Smooth muscle cell (in vitro differentiated cells): ENCODE measurements around the gene GRID1. TPM values are rescaled to one million over a fixed set of nuclear protein-coding genes. Genes with fewer than 3 reads are reported as not detected.

Source experiments
- DNase-seq: peaks from one replicate; lab custom pipeline; 2025; ENCODE audit not compliant: unreplicated experiment; lab: John Stamatoyannopoulos, UW
- H2AFZ ChIP-seq: fragments of 200-600 bp; sonication (generic); 2 replicates; pipeline ENCODE4 v1.6.0; 2016; ENCODE audit warnings: antibody characterized with exemption, low read depth, mild to moderate bottlenecking
- H3F3A ChIP-seq: fragments of 200-600 bp; sonication (generic); 2 replicates; pipeline ENCODE4 v1.6.0; 2017; ENCODE audit warnings: antibody characterized with exemption, low read depth
- H3K27ac ChIP-seq: fragments of 200-600 bp; sonication (generic); 2 replicates; pipeline ENCODE4 v1.5.1; 2016; ENCODE audit warnings: low read depth, mild to moderate bottlenecking
- H3K27me3 ChIP-seq: fragments of 200-600 bp; sonication (generic); 2 replicates; pipeline ENCODE4 v1.6.1; 2016; ENCODE audit warnings: low read depth, mild to moderate bottlenecking
- H3K36me3 ChIP-seq: fragments of 200-600 bp; sonication (generic); 2 replicates; pipeline ENCODE4 v1.5.1; 2016; ENCODE audit warnings: low read depth
- H3K4me1 ChIP-seq: fragments of 200-600 bp; sonication (generic); 2 replicates; pipeline ENCODE4 v1.5.1; 2016; ENCODE audit warnings: low read depth
- H3K4me2 ChIP-seq: fragments of 200-600 bp; sonication (generic); 2 replicates; pipeline ENCODE4 v1.6.0; 2016; ENCODE audit warnings: mild to moderate bottlenecking
- H3K4me3 ChIP-seq: fragments of 200-600 bp; sonication (generic); 2 replicates; pipeline ENCODE4 v1.5.1; 2016; ENCODE audit warnings: mild to moderate bottlenecking
- H3K79me2 ChIP-seq: fragments of 200-600 bp; sonication (generic); 2 replicates; pipeline ENCODE4 v1.6.0; 2016; ENCODE audit warnings: low read depth, mild to moderate bottlenecking
- H3K9ac ChIP-seq: fragments of 200-600 bp; sonication (generic); 2 replicates; pipeline ENCODE4 v1.6.0; 2016; ENCODE audit warnings: low read depth
- H3K9me3 ChIP-seq: fragments of 200-600 bp; sonication (generic); replicated peaks from 2 replicates; pipeline ENCODE4 v1.5.1; 2016; ENCODE audit warnings: low read depth
- H4K20me1 ChIP-seq: fragments of 200-600 bp; sonication (generic); 2 replicates; pipeline ENCODE4 v1.6.0; 2016; ENCODE audit warnings: low read depth
- WGBS: methylation state at CpG from one replicate; pipeline ENCODE4 v1.1.7; 2016; ENCODE audit warnings: low lambda C conversion rate; 5-methylcytosine and 5-hydroxymethylcytosine counted together
- polyA plus RNA-seq: library from polyadenylated mRNA; unstranded; fragments of >200 nt; fragmentation: Nextera tagmentation; extraction: Ambion mirVana; gene quantifications from 2 replicates; pipeline ENCODE4 v1.2.1, GENCODE V29; 2016
- total RNA-seq: library from RNA; depleted of rRNA; stranded (reverse); fragments of >200 nt; gene quantifications from 2 replicates; pipeline ENCODE4 v1.2.3, GENCODE V29; 2014
- TF ChIP-seq, protein P1 (sequence below): fragments of 200-600 bp; sonication (generic); IDR thresholded peaks from 2 replicates; pipeline ENCODE4 v1.5.1; 2017; ENCODE audit warnings: borderline replicate concordance, mild to moderate bottlenecking, antibody characterized with exemption; ENCODE audit not compliant: insufficient read depth, poor library complexity, severe bottlenecking

GRID1 gene
- total and polyA plus RNA-seq, 2 experiments from 2014 or later: 4.4 to 7.4 TPM

DNA sequence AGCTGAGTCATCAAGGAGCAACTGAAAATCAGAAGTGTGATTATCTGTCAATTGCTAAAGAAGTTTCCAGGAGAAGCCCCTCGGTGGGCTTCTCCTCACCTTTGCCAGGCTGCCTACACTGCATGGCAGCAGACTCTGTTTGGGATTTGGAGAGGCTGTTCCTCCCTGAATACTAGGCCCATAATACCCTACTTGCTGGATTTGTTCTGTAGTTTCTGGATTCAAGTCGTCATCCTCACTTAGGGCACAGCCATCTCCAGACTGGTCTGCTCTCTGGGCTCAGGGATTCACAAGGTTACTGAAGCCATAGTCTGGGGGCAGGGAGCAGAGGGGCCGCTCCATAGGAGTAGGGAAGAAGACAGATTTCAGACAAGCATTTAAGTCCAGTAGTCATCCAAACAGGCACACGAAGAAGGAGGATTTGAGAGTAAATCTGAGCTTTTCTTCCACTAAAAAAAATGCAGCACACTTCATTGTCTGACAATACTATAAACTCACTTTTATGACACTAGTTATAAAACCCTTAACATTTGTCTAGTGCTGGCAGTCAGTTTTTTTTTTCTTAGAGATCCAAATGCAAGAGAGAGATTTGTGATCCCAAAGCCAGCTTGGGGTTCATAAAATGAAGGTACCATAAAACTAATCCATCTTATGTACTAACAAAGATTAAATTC is 723.3 kb downstream of the GRID1 start:
- H3K27ac ChIP-seq: peak overlapping the region; percentile 91

DNA sequence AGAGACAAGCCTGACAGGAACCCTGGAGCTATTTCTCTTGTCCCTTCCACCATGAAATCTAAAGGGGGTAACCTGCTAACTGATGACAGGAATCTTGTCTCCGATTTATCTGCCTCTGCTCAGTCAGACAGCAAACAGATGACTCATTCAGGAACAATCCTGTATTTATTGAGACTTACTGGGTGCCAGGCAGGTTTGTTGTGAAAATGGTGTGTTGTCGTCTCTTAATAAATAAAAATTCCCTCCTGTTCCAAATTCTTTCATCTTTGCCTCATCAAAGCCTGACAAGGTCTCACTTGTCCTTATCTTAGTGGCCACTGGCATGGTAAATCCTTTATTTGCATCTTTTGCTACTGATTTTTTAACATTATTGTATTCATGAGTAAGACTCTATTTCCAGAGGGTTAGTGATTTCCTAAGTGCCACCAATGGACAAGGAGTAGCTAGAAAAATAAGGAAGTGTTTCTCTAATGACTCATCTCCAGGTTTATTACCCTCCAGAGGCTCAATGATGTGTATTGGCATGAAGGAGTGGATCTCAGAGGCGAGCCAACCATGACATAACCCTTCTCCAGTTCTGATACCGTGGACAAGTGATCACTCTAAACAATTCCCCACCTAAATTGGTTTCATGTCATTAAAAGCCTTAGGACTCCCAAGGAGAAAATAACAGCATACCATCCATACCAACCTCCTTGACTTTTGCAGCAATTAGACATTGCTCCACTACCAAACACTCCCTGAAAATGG is 724.0 kb downstream of the GRID1 start:
- Histone ChIP-seq H3K9me3 (no peaks in the 10 kb centered on the region), H3K4me3 (no peak overlapping the region), H3K36me3 (no peaks in the 10 kb centered on the region), H2AFZ (no peak overlapping the region), H3K27me3 (no peaks in the 10 kb centered on the region), H3K79me2 (no peaks in the 10 kb centered on the region), H3K4me2 (peak overlapping the region; percentile 10), H3F3A (peaks cover 13% of the 10 kb centered on the region), H4K20me1 (no peaks in the 10 kb centered on the region), H3K9ac (peak overlapping the region; percentile 53), H3K27ac (peak overlapping the region; percentile 91), H3K4me1 (no peaks in the 10 kb centered on the region)
- DNase-seq: no peak
- TF ChIP-seq, protein P1, sequence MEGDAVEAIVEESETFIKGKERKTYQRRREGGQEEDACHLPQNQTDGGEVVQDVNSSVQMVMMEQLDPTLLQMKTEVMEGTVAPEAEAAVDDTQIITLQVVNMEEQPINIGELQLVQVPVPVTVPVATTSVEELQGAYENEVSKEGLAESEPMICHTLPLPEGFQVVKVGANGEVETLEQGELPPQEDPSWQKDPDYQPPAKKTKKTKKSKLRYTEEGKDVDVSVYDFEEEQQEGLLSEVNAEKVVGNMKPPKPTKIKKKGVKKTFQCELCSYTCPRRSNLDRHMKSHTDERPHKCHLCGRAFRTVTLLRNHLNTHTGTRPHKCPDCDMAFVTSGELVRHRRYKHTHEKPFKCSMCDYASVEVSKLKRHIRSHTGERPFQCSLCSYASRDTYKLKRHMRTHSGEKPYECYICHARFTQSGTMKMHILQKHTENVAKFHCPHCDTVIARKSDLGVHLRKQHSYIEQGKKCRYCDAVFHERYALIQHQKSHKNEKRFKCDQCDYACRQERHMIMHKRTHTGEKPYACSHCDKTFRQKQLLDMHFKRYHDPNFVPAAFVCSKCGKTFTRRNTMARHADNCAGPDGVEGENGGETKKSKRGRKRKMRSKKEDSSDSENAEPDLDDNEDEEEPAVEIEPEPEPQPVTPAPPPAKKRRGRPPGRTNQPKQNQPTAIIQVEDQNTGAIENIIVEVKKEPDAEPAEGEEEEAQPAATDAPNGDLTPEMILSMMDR: no peak
- WGBS: 2% methylated on average over 4 of the region's 4 CpGs

More for the DNA sequence above, 723.3 kb downstream of the GRID1 start:
- TF ChIP-seq, protein P1: no peak
- no peaks in the 10 kb centered on the region for H3K36me3 ChIP-seq
- H3F3A ChIP-seq: peaks cover 13% of the 10 kb centered on the region
- H3K4me3 ChIP-seq: no peak overlapping the region
- no peak overlapping the region for H2AFZ ChIP-seq
- DNase-seq: no peak
- no peaks in the 10 kb centered on the region for H3K4me1 ChIP-seq
- no peaks in the 10 kb centered on the region for H3K79me2 ChIP-seq
- H3K9me3 ChIP-seq: no peaks in the 10 kb centered on the region
- peak overlapping the region; percentile 10 for H3K4me2 ChIP-seq
- peak overlapping the region; percentile 53 for H3K9ac ChIP-seq
- WGBS: 35% methylated on average over 4 of the region's 4 CpGs
- H4K20me1 ChIP-seq: no peaks in the 10 kb centered on the region
- no peaks in the 10 kb centered on the region for H3K27me3 ChIP-seq

DNA sequence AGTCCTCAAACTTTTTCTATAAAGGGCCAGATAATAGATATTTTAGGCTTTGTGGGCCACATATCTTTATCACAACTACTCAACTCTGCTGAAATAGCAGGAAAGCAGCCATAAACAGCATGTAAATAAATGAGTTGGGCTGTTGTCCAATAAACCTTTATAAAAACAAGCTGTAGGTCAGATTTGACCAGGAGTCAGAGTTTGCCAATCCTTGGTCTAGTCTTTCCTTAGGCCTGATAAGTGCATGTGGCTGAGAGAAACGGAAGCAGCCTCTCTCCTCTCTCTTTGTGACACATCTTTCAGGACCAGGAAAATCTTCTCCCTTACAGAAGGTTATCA is 724.5 kb downstream of the GRID1 start:
- peak overlapping the region; percentile 53 for H3K9ac ChIP-seq
- H3K36me3 ChIP-seq: no peaks in the 10 kb centered on the region
- no peaks in the 10 kb centered on the region for H3K9me3 ChIP-seq
- H3K27ac ChIP-seq: peak overlapping the region; percentile 91
- TF ChIP-seq, protein P1: no peak
- no peak overlapping the region for H3K4me3 ChIP-seq
- DNase-seq: no peak
- no peaks in the 10 kb centered on the region for H3K4me1 ChIP-seq
- H3K79me2 ChIP-seq: no peaks in the 10 kb centered on the region
- no peaks in the 10 kb centered on the region for H3K27me3 ChIP-seq
- H2AFZ ChIP-seq: no peak overlapping the region
- H3F3A ChIP-seq: peaks cover 13% of the 10 kb centered on the region
- H4K20me1 ChIP-seq: no peaks in the 10 kb centered on the region
- 7% methylated on average over 1 of the region's 1 CpG for WGBS
- H3K4me2 ChIP-seq: peak overlapping the region; percentile 2
